ENCODE measurements around the gene LIMS1. TPM values are rescaled to one million over a fixed set of nuclear protein-coding genes. Genes with fewer than 3 reads are reported as not detected.

Gene LIMS1
- total and polyA plus RNA-seq, 2 donors (not counting 3 experiments of a cell fraction or from before 2014, with no cell fraction given): 153 to 229 TPM

- ChIA-PET CTCF (interaction anchor here (1.0 to 2.9 kb wide), 4 partner anchors 10 to 37 kb away, joined by 3 to 10 read pairs (median 4); partner anchors contain the start of gene LIMS1), POLR2A (interaction anchor here (0.6 kb wide), 1 partner anchor 22 kb away, joined by 3 read pairs; no protein-coding TSS in a partner anchor)
- intact Hi-C loops (cut with micrococcal nuclease): no loop called here
- Histone ChIP-seq H3K79me2 (ENCODE audit: control insufficient read depth, insufficient read depth, low read length) (peaks cover 62% of the 10 kb centered on the region), H3K4me2 (ENCODE audit: insufficient read depth, low read length) (no peak overlapping the region), H3K9me1 (replicated peaks; ENCODE audit: control insufficient read depth, extremely low read depth, insufficient read depth, low read length) (no peaks in the 10 kb centered on the region), H3K27me3 (ENCODE audit: control insufficient read depth in 2 of 2, insufficient read depth in 2 of 2, low read length in 2 of 2) (no peaks in the 10 kb centered on the region), H3K4me1 (ENCODE audit: control insufficient read depth, extremely low read depth, insufficient read depth, low read length) (peaks cover 19% of the 10 kb centered on the region), H3K9me3 (replicated peaks; ENCODE audit: control insufficient read depth, insufficient read depth, low read length) (no peaks in the 10 kb centered on the region), H2AFZ (ENCODE audit: low read depth, low read length) (no peak overlapping the region), H4K20me1 (replicated peaks; ENCODE audit: control insufficient read depth, extremely low read depth, insufficient read depth, low read length) (peaks cover 7% of the 10 kb centered on the region), H3K27ac (ENCODE audit: insufficient read depth, low read depth, low read length) (no peak overlapping the region), H3K36me3 (ENCODE audit: control insufficient read depth in 2 of 2, extremely low read depth in 1 of 2, insufficient read depth in 2 of 2, low read length in 2 of 2) (no peaks in the 10 kb centered on the region), H3K9ac (replicated peaks; ENCODE audit: extremely low read depth, insufficient read depth, low read length) (no peak overlapping the region), H3K4me3 (replicated peaks in 1 of 3; ENCODE audit: insufficient read depth in 1 of 3, low read depth in 1 of 3, low read length in 3 of 3) (no peak overlapping the region)
- no peak for DNase-seq (ENCODE audit: low read depth, low spot score)
- TF ChIP-seq CTCF (IDR thresholded peaks at IDR 0.05; ENCODE audit: extremely low read depth in 1 of 2, insufficient read depth in 1 of 2, low read depth in 1 of 2, low read length in 2 of 2): no peak
- TF ChIP-seq POLR2AphosphoS5 (IDR thresholded peaks at IDR 0.05; ENCODE audit: insufficient read depth, low read depth, low read length): no peak
- no peak for TF ChIP-seq GATA2 (IDR thresholded peaks at IDR 0.05; ENCODE audit: insufficient read depth, insufficient read length, low read depth, low read length)
- TF ChIP-seq EZH2 (IDR thresholded peaks at IDR 0.05; ENCODE audit: borderline replicate concordance, low read depth, low read length, severe bottlenecking): no peak
- TF ChIP-seq JUN (IDR thresholded peaks at IDR 0.05; ENCODE audit: borderline replicate concordance, insufficient read depth, insufficient read length, low read depth): no peak
- no peak for TF ChIP-seq FOS (IDR thresholded peaks at IDR 0.05; ENCODE audit: borderline replicate concordance, insufficient read depth, low read length)
- no peak for TF ChIP-seq MYC (IDR thresholded peaks at IDR 0.05; ENCODE audit: low read depth, low read length)
- TF ChIP-seq POLR2A (IDR thresholded peaks at IDR 0.05; ENCODE audit: low read depth, low read length): no peak
- TF ChIP-seq MAX (IDR thresholded peaks at IDR 0.05; ENCODE audit: insufficient read depth, insufficient read length): no peak
- no peak for FAIRE-seq
- dilution Hi-C loops (cut with MboI; ENCODE audit: extremely low pct_ligation_motif_present, low sequenced_read_pairs): no loop called here
- BruUV-seq (replicated peaks): no TSS peak
Measured at GRCh38 chr2:108571286-108571685, 37.0 kb downstream of the LIMS1 start.

Measured in endothelial cell of umbilical vein (primary cell).